WERI-Rb-1 (cell line): Measurements from ENCODE around the gene IL15RA.

ENCODE experiments used
- DNase-seq: peaks from one replicate; pipeline ENCODE4 v3.0.0-alpha.2; 2020
- H3K27ac ChIP-seq: fragments of 250-450 bp; sonication (Bioruptor Pico); 2 replicates; pipeline ENCODE4 v1.5.1; 2020; ENCODE audit warnings: mild to moderate bottlenecking, moderate library complexity
- H3K27me3 ChIP-seq: fragments of 250-450 bp; sonication (Bioruptor Pico); 2 replicates; pipeline ENCODE4 v1.5.1; 2021; ENCODE audit warnings: mild to moderate bottlenecking, low read depth, moderate library complexity; ENCODE audit not compliant: insufficient read depth, severe bottlenecking
- H3K36me3 ChIP-seq: fragments of 250-450 bp; sonication (Bioruptor Pico); 2 replicates; pipeline ENCODE4 v1.5.1; 2020; ENCODE audit warnings: mild to moderate bottlenecking, moderate library complexity
- H3K4me3 ChIP-seq: 2 replicates; pipeline ENCODE4 v1.5.1; 2011; ENCODE audit warnings: low read depth, mild to moderate bottlenecking, control low read depth, low read length
- H3K9me3 ChIP-seq: fragments of 250-450 bp; sonication (Bioruptor Pico); 2 replicates; pipeline ENCODE4 v1.5.1; 2021; ENCODE audit warnings: mild to moderate bottlenecking, moderate library complexity; ENCODE audit not compliant: severe bottlenecking
- CTCF ChIP-seq: IDR thresholded peaks from 2 replicates; pipeline ENCODE4 v1.5.1; 2011; ENCODE audit warnings: low read depth, mild to moderate bottlenecking, control low read depth, inconsistent platforms, low read length

Gene IL15RA

GRCh38 chr10:5978230-5978489, 817 bp upstream of the IL15RA start:
- no peak for DNase-seq
- no peak for TF ChIP-seq CTCF
- peaks cover 26% of the 10 kb centered on the region for H3K27me3 ChIP-seq
- no peak overlapping the region for H3K27ac ChIP-seq
- no peak overlapping the region for H3K4me3 ChIP-seq
- no peaks in the 10 kb centered on the region for H3K36me3 ChIP-seq
- no peaks in the 10 kb centered on the region for H3K9me3 ChIP-seq

GRCh38 chr10:5976512-5977470, 552 bp downstream of the IL15RA start:
- no peak for TF ChIP-seq CTCF
- Histone ChIP-seq H3K4me3 (peak overlapping the region; percentile 29; the same call in 1 of the 2 replicates), H3K36me3 (no peaks in the 10 kb centered on the region), H3K27ac (no peak overlapping the region), H3K27me3 (peaks cover 26% of the 10 kb centered on the region), H3K9me3 (no peaks in the 10 kb centered on the region)
- no peak for DNase-seq

DNA sequence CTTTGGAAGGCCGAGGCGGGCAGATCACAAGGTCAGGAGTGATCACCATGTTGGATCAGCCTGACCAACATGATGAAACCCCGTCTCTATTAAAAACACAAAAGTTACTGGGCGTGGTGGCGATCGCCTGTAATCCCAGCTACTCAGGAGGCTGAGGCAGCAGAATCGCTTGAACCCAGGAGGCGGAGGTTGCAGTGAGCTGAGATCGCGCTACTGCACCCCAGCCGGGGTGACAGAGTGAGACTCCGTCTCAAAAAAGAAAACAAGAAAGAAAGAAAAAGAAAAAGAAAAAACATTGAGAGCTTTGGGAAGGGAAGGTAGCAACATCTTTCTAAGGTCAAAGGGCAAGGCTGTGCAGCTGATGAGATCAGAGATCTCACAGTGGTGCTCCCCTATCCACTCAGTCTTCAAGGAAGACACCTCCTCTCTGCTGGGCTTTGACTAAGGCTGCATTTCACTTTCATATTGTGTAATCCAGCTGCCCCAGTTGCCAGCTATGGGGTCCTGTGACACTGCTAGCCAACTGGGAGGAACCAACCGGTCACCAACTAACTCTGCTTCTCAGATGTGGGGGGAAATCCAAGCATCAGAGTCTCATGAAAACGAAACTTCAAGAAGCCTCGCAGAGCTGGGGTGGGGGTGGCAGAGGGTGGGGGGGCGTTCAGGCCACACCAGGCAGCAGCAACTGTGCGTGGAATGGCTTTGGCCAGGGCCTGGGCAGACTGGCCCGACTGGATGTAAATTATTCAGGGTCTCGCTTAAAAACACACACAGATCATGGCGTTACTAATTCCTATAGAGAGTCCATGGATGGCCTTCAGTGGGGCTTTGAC, 1.5 kb downstream of the IL15RA start:
- Histone ChIP-seq H3K27ac (no peak overlapping the region), H3K27me3 (peaks cover 23% of the 10 kb centered on the region), H3K4me3 (no peak overlapping the region), H3K9me3 (no peaks in the 10 kb centered on the region), H3K36me3 (no peaks in the 10 kb centered on the region)
- DNase-seq, result no peak
- TF ChIP-seq CTCF, result no peak

GRCh38 chr10:5973069-5973468, 4.3 kb downstream of the IL15RA start:
- no peak for DNase-seq

DNA sequence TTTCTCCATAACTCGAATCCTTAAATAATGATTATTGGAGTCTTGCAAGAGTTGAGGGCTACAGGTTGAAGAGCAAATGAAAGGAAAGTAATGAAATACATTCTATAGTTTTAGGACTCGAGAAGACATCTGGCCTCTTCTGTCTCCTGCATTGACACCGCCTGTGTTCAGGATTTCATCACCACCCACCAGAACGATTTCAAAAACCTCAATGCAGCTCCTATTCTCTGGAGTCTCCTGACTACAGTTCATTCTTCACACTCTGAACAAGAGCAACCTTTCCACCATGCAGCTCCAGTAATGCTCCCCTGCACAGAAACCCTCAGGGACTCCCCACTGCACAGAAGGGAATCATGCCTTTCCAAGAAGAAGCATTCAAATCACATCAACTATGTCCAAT, 5.5 kb downstream of the IL15RA start:
- H3K27ac ChIP-seq, result no peak overlapping the region
- H3K36me3 ChIP-seq, result no peaks in the 10 kb centered on the region
- no peaks in the 10 kb centered on the region for H3K9me3 ChIP-seq
- H3K27me3 ChIP-seq, result peaks cover 17% of the 10 kb centered on the region
- no peak for DNase-seq
- no peak overlapping the region for H3K4me3 ChIP-seq
- TF ChIP-seq CTCF, result no peak

More at GRCh38 chr10:5973069-5973468, 4.3 kb downstream of the IL15RA start:
- Histone ChIP-seq H3K9me3 (no peaks in the 10 kb centered on the region), H3K36me3 (no peaks in the 10 kb centered on the region), H3K27me3 (peaks cover 18% of the 10 kb centered on the region), H3K27ac (no peak overlapping the region), H3K4me3 (no peak overlapping the region)
- TF ChIP-seq CTCF, result no peak
